PC-3 (cell line): ENCODE results near the gene LACC1. TPM values are rescaled to one million over a fixed set of nuclear protein-coding genes. Genes with fewer than 3 reads are reported as not detected.

ENCODE experiments used
- ATAC-seq: fragments of 200-7000 bp; cut with Tn5 transposase; 2 replicates; pipeline ENCODE4 v1.9.1; 2020; ENCODE audit warnings: mild to moderate bottlenecking, moderate library complexity
- BruUV-seq: library from RNA; stranded (reverse); fragments of 400-500 nt; replicated peaks from 2 replicates; lab custom pipeline; 2021; lab: Mats Ljungman, UMichigan
- CTCF ChIA-PET: fragments of 300-600 bp; sonication (Branson Sonifier 250); formaldehyde crosslinking; loops from one replicate; lab custom pipeline; 2022; ENCODE audit warnings: antibody characterized with exemption; lab: Charles Lee
- POLR2A ChIA-PET: fragments of 300-600 bp; sonication (Branson Sonifier 250); formaldehyde crosslinking; loops from one replicate; lab custom pipeline; 2022; ENCODE audit warnings: antibody characterized with exemption; ENCODE audit not compliant: unreplicated experiment; lab: Charles Lee
- DNase-seq: peaks from one replicate; pipeline ENCODE4 v3.0.0-alpha.2; 2015
- H2AFZ ChIP-seq: fragments of 300-600 bp; sonication (generic); 2 replicates; pipeline ENCODE4 v1.6.0; 2016; ENCODE audit warnings: antibody characterized with exemption, low read length
- H3F3A ChIP-seq: fragments of 300-600 bp; sonication (generic); one replicate; pipeline ENCODE4 v1.6.0; 2017; ENCODE audit warnings: antibody characterized with exemption, low read length, control low read depth, mild to moderate bottlenecking; ENCODE audit not compliant: unreplicated experiment
- H3K27ac ChIP-seq: fragments of 300-600 bp; sonication (generic); 2 replicates; pipeline ENCODE4 v1.5.1; 2016; ENCODE audit warnings: mild to moderate bottlenecking, low read length
- H3K27me3 ChIP-seq: fragments of 300-600 bp; sonication (generic); 2 replicates; pipeline ENCODE4 v1.6.1; 2016; ENCODE audit warnings: low read length, mixed read lengths
- H3K36me3 ChIP-seq: fragments of 300-600 bp; sonication (generic); 2 replicates; pipeline ENCODE4 v1.6.1; 2016; ENCODE audit warnings: low read depth, mixed run types, low read length, mixed read lengths
- H3K4me1 ChIP-seq: fragments of 300-600 bp; sonication (generic); 2 replicates; pipeline ENCODE4 v1.5.1; 2016; ENCODE audit warnings: low read length; ENCODE audit not compliant: insufficient read depth
- H3K4me2 ChIP-seq: fragments of 300-600 bp; sonication (generic); 2 replicates; pipeline ENCODE4 v1.6.0; 2016; ENCODE audit warnings: low read length
- H3K4me3 ChIP-seq: fragments of 300-600 bp; sonication (generic); 2 replicates; pipeline ENCODE4 v1.5.1; 2016; ENCODE audit warnings: mild to moderate bottlenecking, low read length, mixed read lengths
- H3K79me2 ChIP-seq: fragments of 300-600 bp; sonication (generic); 2 replicates; pipeline ENCODE4 v1.6.1; 2017; ENCODE audit warnings: low read length, mixed read lengths
- H3K9ac ChIP-seq: fragments of 300-600 bp; sonication (generic); 2 replicates; pipeline ENCODE4 v1.6.0; 2016; ENCODE audit warnings: mild to moderate bottlenecking, low read length
- H3K9me2 ChIP-seq: fragments of 300-600 bp; sonication (generic); replicated peaks from 2 replicates; pipeline ENCODE4 v1.6.1; 2016; ENCODE audit warnings: mixed run types, low read length, mixed read lengths
- H3K9me3 ChIP-seq: fragments of 300-600 bp; sonication (generic); 2 replicates; pipeline ENCODE4 v1.6.1; 2016; ENCODE audit warnings: low read length, mixed read lengths
- H4K20me1 ChIP-seq: fragments of 300-600 bp; sonication (generic); 2 replicates; pipeline ENCODE4 v1.6.1; 2016; ENCODE audit warnings: low read length, mixed read lengths
- EZH2 ChIP-seq: fragments of 300-600 bp; sonication (generic); IDR thresholded peaks from one replicate; pipeline ENCODE4 v1.6.1; 2017; ENCODE audit warnings: antibody characterized with exemption, mild to moderate bottlenecking, low read length; ENCODE audit not compliant: unreplicated experiment
- EZH2phosphoT487 ChIP-seq: fragments of 300-600 bp; sonication (generic); IDR thresholded peaks from 2 replicates; pipeline ENCODE4 v1.6.1; 2018; ENCODE audit warnings: mild to moderate bottlenecking, antibody characterized with exemption, low read length, borderline replicate concordance
- intact Hi-C: fragments of 100-400 bp; cut with micrococcal nuclease; formaldehyde crosslinking; loops from 2 replicates; pipeline ENCODE4 v1.9.0; 2023
- total RNA-seq: library from RNA; depleted of rRNA; stranded (reverse); fragments of >200 nt; gene quantifications from 2 replicates; pipeline ENCODE4 v1.2.3, GENCODE V29; 2014
- TF ChIP-seq, protein P1 (sequence below): fragments of 300-600 bp; sonication (generic); conservative IDR thresholded peaks from 2 replicates; pipeline ENCODE4 v1.5.1; 2017; ENCODE audit warnings: antibody characterized with exemption, low read depth, mild to moderate bottlenecking, low read length

The LACC1 gene
- total RNA-seq, 1 experiment from 2014 or later: 1.2 TPM

DNA sequence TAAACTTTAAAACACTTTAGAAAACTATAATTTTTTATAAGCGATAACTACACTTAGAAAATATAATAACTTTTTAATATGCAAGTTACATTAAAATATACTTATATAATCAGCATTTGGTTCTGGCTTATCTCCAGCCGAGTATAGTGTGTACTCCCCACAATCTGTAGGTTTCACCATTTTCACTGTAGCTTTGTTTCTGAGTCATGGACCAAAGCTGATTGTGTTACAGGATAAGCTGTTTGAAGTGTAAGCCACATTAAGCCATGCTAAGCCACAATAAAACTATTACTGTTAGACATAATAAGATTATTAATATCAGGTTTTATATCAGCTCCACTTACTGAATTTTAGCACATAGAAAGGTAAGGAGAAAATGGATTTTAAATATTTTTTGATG is 44.0 kb upstream of the LACC1 start:
- POLR2A ChIA-PET: no interaction called here
- ATAC-seq: no peak
- H3K36me3 ChIP-seq: no peaks in the 10 kb centered on the region
- peaks cover 8% of the 10 kb centered on the region for H3K4me1 ChIP-seq
- no peak overlapping the region for H3K27ac ChIP-seq
- H3K9me3 ChIP-seq: no peaks in the 10 kb centered on the region
- no peak overlapping the region for H2AFZ ChIP-seq
- no peak for DNase-seq
- no peaks in the 10 kb centered on the region for H3K27me3 ChIP-seq
- no peak overlapping the region for H3K4me3 ChIP-seq
- H3K79me2 ChIP-seq: no peaks in the 10 kb centered on the region
- no peak overlapping the region for H3K4me2 ChIP-seq
- H3K9me2 ChIP-seq: no peaks in the 10 kb centered on the region
- no peak overlapping the region for H3K9ac ChIP-seq
- H3F3A ChIP-seq: no peaks in the 10 kb centered on the region
- CTCF ChIA-PET: no interaction called here
- H4K20me1 ChIP-seq: no peaks in the 10 kb centered on the region
- BruUV-seq: no TSS peak
- intact Hi-C loops: no loop called here
- TF ChIP-seq EZH2phosphoT487: no peak
- TF ChIP-seq EZH2: no peak
- TF ChIP-seq, protein P1, sequence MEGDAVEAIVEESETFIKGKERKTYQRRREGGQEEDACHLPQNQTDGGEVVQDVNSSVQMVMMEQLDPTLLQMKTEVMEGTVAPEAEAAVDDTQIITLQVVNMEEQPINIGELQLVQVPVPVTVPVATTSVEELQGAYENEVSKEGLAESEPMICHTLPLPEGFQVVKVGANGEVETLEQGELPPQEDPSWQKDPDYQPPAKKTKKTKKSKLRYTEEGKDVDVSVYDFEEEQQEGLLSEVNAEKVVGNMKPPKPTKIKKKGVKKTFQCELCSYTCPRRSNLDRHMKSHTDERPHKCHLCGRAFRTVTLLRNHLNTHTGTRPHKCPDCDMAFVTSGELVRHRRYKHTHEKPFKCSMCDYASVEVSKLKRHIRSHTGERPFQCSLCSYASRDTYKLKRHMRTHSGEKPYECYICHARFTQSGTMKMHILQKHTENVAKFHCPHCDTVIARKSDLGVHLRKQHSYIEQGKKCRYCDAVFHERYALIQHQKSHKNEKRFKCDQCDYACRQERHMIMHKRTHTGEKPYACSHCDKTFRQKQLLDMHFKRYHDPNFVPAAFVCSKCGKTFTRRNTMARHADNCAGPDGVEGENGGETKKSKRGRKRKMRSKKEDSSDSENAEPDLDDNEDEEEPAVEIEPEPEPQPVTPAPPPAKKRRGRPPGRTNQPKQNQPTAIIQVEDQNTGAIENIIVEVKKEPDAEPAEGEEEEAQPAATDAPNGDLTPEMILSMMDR: no peak

DNA sequence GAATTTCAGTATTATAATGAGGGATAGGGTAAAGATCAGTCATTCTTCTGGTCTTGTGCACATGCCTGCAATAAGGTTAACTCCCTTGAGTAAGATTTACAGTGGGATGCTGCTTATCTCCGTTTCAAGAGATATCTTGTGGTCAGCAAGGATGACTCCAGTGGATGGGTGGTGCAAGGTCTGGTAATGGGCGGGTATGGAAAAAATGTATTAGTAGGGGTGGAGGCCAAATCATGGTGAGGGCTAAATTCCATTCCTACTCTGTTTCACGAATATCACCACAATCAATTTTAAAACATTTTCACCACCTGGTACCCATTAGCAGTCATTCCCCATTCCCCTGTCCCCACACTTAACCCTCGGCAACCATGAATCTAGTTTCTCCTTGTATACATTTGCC is 40.8 kb upstream of the LACC1 start:
- H3K4me3 ChIP-seq: no peak overlapping the region
- H3K9ac ChIP-seq: no peak overlapping the region
- BruUV-seq: no TSS peak
- intact Hi-C loops: no loop called here
- H3K79me2 ChIP-seq: no peaks in the 10 kb centered on the region
- no peak overlapping the region for H3K27ac ChIP-seq
- ATAC-seq (no peak), DNase-seq (no peak)
- H3K4me1 ChIP-seq: no peaks in the 10 kb centered on the region
- no peak overlapping the region for H3K4me2 ChIP-seq
- H3K36me3 ChIP-seq: no peaks in the 10 kb centered on the region
- H3F3A ChIP-seq: no peaks in the 10 kb centered on the region
- H4K20me1 ChIP-seq: no peaks in the 10 kb centered on the region
- TF ChIP-seq EZH2phosphoT487 (no peak), EZH2 (no peak)
- TF ChIP-seq, protein P1: no peak
- H3K27me3 ChIP-seq: no peaks in the 10 kb centered on the region
- CTCF ChIA-PET: no interaction called here
- POLR2A ChIA-PET: no interaction called here
- no peaks in the 10 kb centered on the region for H3K9me3 ChIP-seq
- H2AFZ ChIP-seq: no peak overlapping the region
- H3K9me2 ChIP-seq: no peaks in the 10 kb centered on the region

DNA sequence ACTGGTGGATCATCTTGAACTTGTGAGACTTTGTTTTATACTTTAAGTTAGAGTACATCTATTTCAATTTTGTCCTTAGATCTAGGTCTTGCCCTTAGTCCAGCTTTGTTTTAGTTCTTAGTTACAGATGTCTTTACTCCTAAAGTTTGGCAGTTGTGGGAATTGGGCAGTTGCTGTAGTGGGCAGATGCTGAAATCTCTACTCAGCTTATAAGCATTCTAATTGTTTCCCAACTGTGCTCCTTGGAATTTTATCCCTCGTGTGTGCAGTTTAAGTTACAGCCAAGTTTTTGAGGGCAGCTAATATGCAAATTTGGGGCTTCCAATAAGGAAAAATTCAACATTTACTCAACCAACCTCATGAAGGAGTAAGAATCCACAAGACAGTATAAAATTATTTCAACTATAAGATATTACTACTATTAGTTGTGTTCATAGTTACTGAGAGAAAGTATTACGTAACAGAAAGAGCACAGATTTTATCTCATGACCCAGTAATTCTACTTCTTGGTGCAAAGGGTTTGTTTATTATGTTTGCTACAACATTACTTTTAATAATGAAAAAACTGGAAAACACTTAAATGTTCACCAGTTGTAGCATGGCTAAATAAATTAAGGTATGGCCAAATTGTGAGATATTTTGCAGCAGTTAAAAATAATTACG is 33.1 kb upstream of the LACC1 start:
- ATAC-seq: no peak
- CTCF ChIA-PET: no interaction called here

More for the DNA sequence above, 33.1 kb upstream of the LACC1 start:
- no peak overlapping the region for H3K27ac ChIP-seq
- H3K9me2 ChIP-seq: no peaks in the 10 kb centered on the region
- DNase-seq: no peak
- H3K4me2 ChIP-seq: no peak overlapping the region
- no peaks in the 10 kb centered on the region for H3K27me3 ChIP-seq
- H3K9me3 ChIP-seq: 0 out of 2 replicates have a peak, but pooled peaks cover 3% of the 10 kb centered on the region
- H4K20me1 ChIP-seq: no peaks in the 10 kb centered on the region
- no peaks in the 10 kb centered on the region for H3K79me2 ChIP-seq
- POLR2A ChIA-PET: no interaction called here
- peaks cover 8% of the 10 kb centered on the region; the same call in 1 of the 2 replicates for H3K36me3 ChIP-seq
- no peaks in the 10 kb centered on the region for H3F3A ChIP-seq
- H3K9ac ChIP-seq: no peak overlapping the region
- intact Hi-C loops: no loop called here
- peaks cover 7% of the 10 kb centered on the region for H3K4me1 ChIP-seq
- BruUV-seq: no TSS peak
- H2AFZ ChIP-seq: no peak overlapping the region
- H3K4me3 ChIP-seq: no peak overlapping the region
- TF ChIP-seq EZH2 (no peak), EZH2phosphoT487 (no peak)
